Adrenal gland (tissue), 12 donors: ENCODE measurements around the gene MITF. TPM values are rescaled to one million over a fixed set of nuclear protein-coding genes. Genes with fewer than 3 reads are reported as not detected.

Experiments used
- DNase-seq, 7 donors: peaks; one replicate each; pipeline ENCODE4 v3.0.0-alpha.2; 2019 to 2020
- H3K27ac ChIP-seq, 5 donors: fragments of 200-600 bp; sonication (generic) in 4 of 5; 1 replicate in 3 of 5; 2 replicates in 2 of 5; pipeline versions ENCODE4 v1.5.1 to v1.8.0; 2016 to 2020; ENCODE audit warnings: mild to moderate bottlenecking in 1 of 5
- H3K27me3 ChIP-seq: fragments of 200-600 bp; 2 replicates; pipeline ENCODE4 v1.8.0; 2021
- H3K36me3 ChIP-seq, 2 donors: fragments of 200-600 bp; replicated peaks in 1 of 2; 1 replicate in 1 of 2; 2 replicates in 1 of 2; pipeline versions ENCODE4 v1.5.1 to v1.8.0; 2018 to 2022
- H3K4me1 ChIP-seq, 2 donors: fragments of 200-600 bp; replicated peaks in 1 of 2; 1 replicate in 1 of 2; 2 replicates in 1 of 2; pipeline versions ENCODE4 v1.5.1 to v1.8.0; 2018 to 2021
- H3K4me3 ChIP-seq, 4 donors: fragments of 200-600 bp; sonication (generic) in 3 of 4; one replicate each; pipeline ENCODE4 v1.5.1; 2016 to 2018
- H3K9me3 ChIP-seq, 3 donors: fragments of 200-600 bp; sonication (generic) in 1 of 3; replicated peaks in 1 of 3; 1 replicate in 2 of 3; 2 replicates in 1 of 3; pipeline versions ENCODE4 v1.5.1 to v1.8.0; 2016 to 2021
- POLR2A ChIP-seq, 2 donors: fragments of 450-650 bp; IDR thresholded peaks; one replicate each; pipeline ENCODE4 v1.6.1; 2017; ENCODE audit warnings: antibody characterized with exemption in 2 of 2, mild to moderate bottlenecking in 2 of 2, moderate library complexity in 1 of 2
- WGBS, 4 donors: extraction: QIAGEN DNeasy Blood & Tissue Kit in 2 of 4; methylation state at CpG; one replicate each; pipeline versions ENCODE4 v1.1.5 to v1.1.7; 2013 to 2017; 5-methylcytosine and 5-hydroxymethylcytosine counted together
- intact Hi-C, 2 donors: fragments of 100-400 bp; cut with DNase I; formaldehyde crosslinking; loops; one replicate each; pipeline versions ENCODE4 v1.14.1 to v1.15.0; 2022 to 2023
- polyA plus RNA-seq, 3 donors: library from polyadenylated mRNA; stranded (reverse); fragments of 200-250 nt in 2 of 3; fragments of 350-450 nt in 1 of 3; fragmentation: Illumina TruSeq in 1 of 3; extraction: RNeasy Lipid Tissue Mini Kit (QIAGEN cat#74804) in 1 of 3; gene quantifications; one replicate each; pipeline ENCODE4 v1.2.3, GENCODE V29; 2013 to 2014
- total RNA-seq, 9 donors: library from RNA; depleted of rRNA in 4 of 9; stranded (reverse); fragments of >200 nt in 4 of 9; fragments of 120-200 nt in 1 of 9; fragmentation: NEBNext Ultra II Directional in 1 of 9; extraction: Animal tissue kit (Norgen Biotek cat#: 25700) in 1 of 9; gene quantifications; one replicate each; pipeline versions ENCODE4 v1.1.0 to v1.2.4, GENCODE V29; 2013 to 2023
- TF ChIP-seq, protein P1 (sequence below), 6 experiments: fragments of 450-650 bp in 4 of 6; fragments of 200-600 bp in 2 of 6; sonication (generic) in 1 of 6; IDR thresholded peaks; 1 replicate in 5 of 6; 2 replicates in 1 of 6; pipeline versions ENCODE4 v1.5.1 to v1.8.0; 2016 to 2021; ENCODE audit warnings: antibody characterized with exemption in 6 of 6, mild to moderate bottlenecking in 2 of 6, moderate library complexity in 1 of 6
- donor health status: healthy with polysubstance abuse.
- donor health status: Bipolar disorder and iron deficiency.
- donor health status: DM: yes; HTN: yes; CAD: no.
- donor health status: DM: no; HTN: no; CAD: no.
- donor health status: DM: no; HTN: no; CAD: no.
- donor health status: DM: yes; HTN: yes; CAD: no.

MITF gene
- total and polyA plus RNA-seq, 12 donors: 2.4 to 23.4 (median 10.6) TPM

DNA sequence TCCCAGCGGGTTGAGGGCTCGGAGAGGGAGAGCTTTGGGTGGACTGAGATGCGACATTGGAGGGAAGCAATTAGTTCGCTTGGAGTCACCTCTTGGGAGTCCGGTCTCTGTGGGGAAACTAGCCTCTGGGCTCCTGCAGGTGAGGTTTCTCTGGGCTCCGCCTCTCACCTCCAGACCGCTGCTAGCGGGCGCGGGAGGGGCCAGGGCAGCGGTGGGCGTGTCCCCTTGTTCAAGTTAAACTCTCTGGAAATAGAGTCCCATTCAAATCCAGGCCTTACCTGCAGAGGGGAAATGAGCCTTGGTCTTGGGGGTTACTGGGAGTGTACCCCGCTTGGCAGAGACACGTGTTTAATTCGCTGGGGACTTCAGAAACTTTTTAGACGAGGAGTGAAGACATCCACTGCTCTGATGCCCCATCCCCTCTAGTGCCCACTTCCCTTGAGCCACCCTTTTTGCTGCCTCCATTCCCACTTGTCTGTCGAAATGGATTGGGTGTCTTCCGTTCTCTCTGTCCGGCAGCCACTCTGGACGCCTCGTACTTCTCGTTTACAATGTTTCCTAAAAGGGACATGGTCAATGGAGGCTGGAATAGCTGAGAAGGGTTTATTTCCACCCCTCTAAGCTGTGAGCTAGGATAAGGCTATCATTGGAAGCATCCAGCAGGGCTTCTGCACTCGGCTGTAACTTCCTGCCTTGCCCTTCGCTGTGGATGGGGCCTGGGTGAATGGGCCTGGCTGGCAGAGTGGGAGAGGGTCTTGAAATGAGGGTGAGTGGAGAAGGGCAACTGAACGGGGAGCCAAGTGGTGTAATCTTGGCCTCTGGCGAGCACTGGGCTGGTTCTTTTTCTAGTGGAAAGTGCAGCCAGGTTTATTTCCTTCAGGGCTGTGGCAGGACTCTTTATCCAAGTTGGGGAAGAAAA is 1.1 kb downstream of the MITF start:
- Histone ChIP-seq H3K27me3 (no peaks in the 10 kb centered on the region), H3K36me3 (no peaks in the 10 kb centered on the region), H3K4me3 (peak overlapping the region; percentile 70 to 91 (median 81)), H3K9me3 (no peaks in the 10 kb centered on the region), H3K4me1 (peaks cover 3 to 32% of the 10 kb centered on the region in 2 donors), H3K27ac (peak overlapping the region in 2 of 5 donors; percentile 72 to 74)
- intact Hi-C loops: no loop called here
- WGBS, 4 donors: 25 to 45% (median 32%) methylated on average over 20 to 26 of the region's 26 CpGs
- peak in 4 of 7 donors; percentile 32 to 53 (median 44) for DNase-seq
- no peak for TF ChIP-seq POLR2A (IDR thresholded peaks at IDR 0.05)
- TF ChIP-seq, protein P1, sequence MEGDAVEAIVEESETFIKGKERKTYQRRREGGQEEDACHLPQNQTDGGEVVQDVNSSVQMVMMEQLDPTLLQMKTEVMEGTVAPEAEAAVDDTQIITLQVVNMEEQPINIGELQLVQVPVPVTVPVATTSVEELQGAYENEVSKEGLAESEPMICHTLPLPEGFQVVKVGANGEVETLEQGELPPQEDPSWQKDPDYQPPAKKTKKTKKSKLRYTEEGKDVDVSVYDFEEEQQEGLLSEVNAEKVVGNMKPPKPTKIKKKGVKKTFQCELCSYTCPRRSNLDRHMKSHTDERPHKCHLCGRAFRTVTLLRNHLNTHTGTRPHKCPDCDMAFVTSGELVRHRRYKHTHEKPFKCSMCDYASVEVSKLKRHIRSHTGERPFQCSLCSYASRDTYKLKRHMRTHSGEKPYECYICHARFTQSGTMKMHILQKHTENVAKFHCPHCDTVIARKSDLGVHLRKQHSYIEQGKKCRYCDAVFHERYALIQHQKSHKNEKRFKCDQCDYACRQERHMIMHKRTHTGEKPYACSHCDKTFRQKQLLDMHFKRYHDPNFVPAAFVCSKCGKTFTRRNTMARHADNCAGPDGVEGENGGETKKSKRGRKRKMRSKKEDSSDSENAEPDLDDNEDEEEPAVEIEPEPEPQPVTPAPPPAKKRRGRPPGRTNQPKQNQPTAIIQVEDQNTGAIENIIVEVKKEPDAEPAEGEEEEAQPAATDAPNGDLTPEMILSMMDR (IDR thresholded peaks at IDR 0.05): no peak

DNA sequence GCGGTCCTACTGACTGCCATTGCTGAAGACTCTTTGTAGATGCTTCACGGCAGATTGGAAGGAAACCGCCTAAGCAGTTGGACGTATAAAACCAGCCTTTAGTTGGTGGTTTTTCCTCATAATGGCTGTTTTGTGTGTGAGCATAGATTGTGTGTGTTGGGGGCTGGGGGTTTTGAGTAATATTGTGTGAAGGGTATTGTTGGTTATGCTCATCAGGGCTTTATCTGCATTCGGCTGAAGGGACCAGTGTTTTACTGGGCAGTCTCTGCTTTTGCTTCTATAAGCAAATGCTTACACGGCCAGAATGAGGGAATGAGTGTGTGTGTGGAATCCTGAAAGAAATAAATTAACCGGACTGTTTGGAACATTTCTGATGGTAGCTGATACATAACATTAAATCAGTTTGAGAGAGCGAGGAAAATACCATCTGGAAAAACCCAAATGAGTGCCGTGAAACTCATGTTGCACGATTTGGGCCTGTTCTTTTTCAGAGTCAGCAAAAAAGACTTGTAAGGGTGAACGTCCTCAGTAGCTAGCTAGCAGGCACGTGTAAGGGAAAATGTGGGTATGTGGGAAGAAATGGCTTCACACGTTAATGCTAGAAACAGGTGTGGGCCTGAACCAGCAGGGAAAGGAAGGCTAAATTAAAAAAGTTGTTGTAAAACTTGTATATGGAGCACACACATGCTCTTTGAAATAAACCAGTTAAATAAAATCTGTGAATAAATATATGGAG is 1.9 kb downstream of the MITF start:
- H3K4me1 ChIP-seq: peaks cover 10 to 40% of the 10 kb centered on the region in 2 donors
- intact Hi-C loops: no loop called here
- no peak for DNase-seq
- WGBS, 4 donors: 82 to 88% (median 85%) methylated on average over 13 of the region's 13 CpGs
- no peaks in the 10 kb centered on the region for H3K36me3 ChIP-seq
- no peaks in the 10 kb centered on the region for H3K9me3 ChIP-seq
- H3K4me3 ChIP-seq: peak overlapping the region in 1 of 4 donors; percentile 87
- H3K27ac ChIP-seq: no peak overlapping the region
- no peak for TF ChIP-seq POLR2A (IDR thresholded peaks at IDR 0.05)
- TF ChIP-seq, protein P1 (IDR thresholded peaks at IDR 0.05): no peak
- no peaks in the 10 kb centered on the region for H3K27me3 ChIP-seq

DNA sequence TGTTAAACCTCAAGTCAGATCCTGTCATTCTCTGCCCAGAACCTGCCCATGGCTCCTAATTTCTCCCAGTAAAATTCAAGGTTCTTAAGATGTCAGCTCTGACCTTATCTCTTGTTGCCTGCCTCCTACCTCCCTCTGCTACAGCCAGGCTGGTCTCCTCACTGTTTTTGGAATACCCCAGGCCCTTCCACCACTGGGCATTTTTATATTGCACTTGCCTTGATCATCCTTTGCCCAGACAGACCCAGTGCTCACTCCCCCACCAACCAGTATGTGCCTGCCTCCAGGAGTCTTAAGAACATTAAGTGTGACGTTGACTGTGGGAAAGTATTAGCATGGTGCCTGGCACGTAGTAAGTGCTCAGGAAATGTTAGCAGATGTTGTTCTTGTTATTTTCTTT is 3.1 kb downstream of the MITF start:
- Histone ChIP-seq H3K9me3 (no peaks in the 10 kb centered on the region), H3K4me3 (no peak overlapping the region), H3K27ac (no peak overlapping the region), H3K4me1 (peaks cover 15 to 51% of the 10 kb centered on the region in 2 donors), H3K27me3 (no peaks in the 10 kb centered on the region), H3K36me3 (no peaks in the 10 kb centered on the region)
- WGBS, 4 donors: 90 to 95% (median 93%) methylated on average over 2 of the region's 2 CpGs
- intact Hi-C loops: no loop called here
- TF ChIP-seq, protein P1 (IDR thresholded peaks at IDR 0.05): no peak
- no peak for TF ChIP-seq POLR2A (IDR thresholded peaks at IDR 0.05)
- DNase-seq: no peak
